Testis (tissue), 3 donors: ENCODE results near the gene ELAPOR1. TPM values are rescaled to one million over a fixed set of nuclear protein-coding genes. Genes with fewer than 3 reads are reported as not detected.

ENCODE experiments used
- DNase-seq: peaks from one replicate; pipeline ENCODE4 v3.0.0-alpha.2; 2019
- H3K27ac ChIP-seq, 2 donors: fragments of 200-600 bp; sonication (generic); one replicate each; pipeline ENCODE4 v1.5.1; 2019
- H3K27me3 ChIP-seq: fragments of 200-600 bp; sonication (generic); one replicate; pipeline ENCODE4 v1.5.1; 2019
- H3K36me3 ChIP-seq: fragments of 200-600 bp; sonication (generic); one replicate; pipeline ENCODE4 v1.5.1; 2017; ENCODE audit warnings: low read depth; ENCODE audit errors: missing control alignments
- H3K4me1 ChIP-seq: fragments of 200-600 bp; sonication (generic); one replicate; pipeline ENCODE4 v1.5.1; 2019
- H3K4me3 ChIP-seq, 2 donors: fragments of 200-600 bp; sonication (generic); one replicate each; pipeline ENCODE4 v1.5.1; 2017 to 2019
- H3K9me3 ChIP-seq: fragments of 200-600 bp; sonication (generic); one replicate; pipeline ENCODE4 v1.5.1; 2017
- CTCF ChIP-seq, 3 experiments: fragments of 450-650 bp in 2 of 3; fragments of 200-600 bp in 1 of 3; sonication (generic) in 1 of 3; IDR thresholded peaks; one replicate each; pipeline ENCODE4 v1.5.1; 2016 to 2019; ENCODE audit warnings: antibody characterized with exemption in 3 of 3, mild to moderate bottlenecking in 2 of 3, moderate library complexity in 1 of 3
- POLR2A ChIP-seq: fragments of 450-650 bp; IDR thresholded peaks from one replicate; pipeline ENCODE4 v1.6.1; 2017; ENCODE audit warnings: antibody characterized with exemption, mild to moderate bottlenecking, moderate library complexity
- WGBS, 2 donors: methylation state at CpG; one replicate each; pipeline ENCODE4 v1.1.5; 2018; 5-methylcytosine and 5-hydroxymethylcytosine counted together
- intact Hi-C: fragments of 100-400 bp; cut with DNase I; formaldehyde crosslinking; loops from one replicate; pipeline ENCODE4 v1.15.1; 2023; ENCODE audit warnings: low total_unique reads
- polyA plus RNA-seq: library from polyadenylated mRNA; stranded (reverse); fragments of 350-450 nt; fragmentation: Illumina TruSeq; extraction: RNeasy Lipid Tissue Mini Kit (QIAGEN cat#74804); gene quantifications from one replicate; pipeline ENCODE4 v1.2.3, GENCODE V29; 2014; ENCODE audit warnings: low read depth, low replicate concordance; ENCODE audit not compliant: insufficient read depth
- total RNA-seq, 2 donors: library from RNA; depleted of rRNA; stranded (reverse); fragments of >200 nt; gene quantifications; one replicate each; pipeline ENCODE4 v1.2.3, GENCODE V29; 2016

ELAPOR1 gene
- total and polyA plus RNA-seq, 3 donors from 2014 or later, result 31.2 to 82.3 (median 47.8) TPM

GRCh38 chr1:109148987-109149561, 35.2 kb downstream of the ELAPOR1 start:
- Histone ChIP-seq H3K4me3 (no peak overlapping the region), H3K4me1 (peaks cover 12% of the 10 kb centered on the region), H3K9me3 (no peaks in the 10 kb centered on the region), H3K27me3 (no peaks in the 10 kb centered on the region), H3K27ac (no peak overlapping the region), H3K36me3 (no peaks in the 10 kb centered on the region)
- intact Hi-C loops, result no loop called here
- DNase-seq, result no peak
- TF ChIP-seq CTCF (IDR thresholded peaks at IDR 0.05) (no peak), POLR2A (no peak)
- 75 to 82% methylated on average over 10 of the region's 10 CpGs for WGBS, 2 donors

- DNase-seq, result no peak
- H3K4me1 ChIP-seq, result peaks cover 12% of the 10 kb centered on the region
- H3K36me3 ChIP-seq, result no peaks in the 10 kb centered on the region
- TF ChIP-seq POLR2A, result no peak
- no peak for TF ChIP-seq CTCF (IDR thresholded peaks at IDR 0.05)
- no peaks in the 10 kb centered on the region for H3K9me3 ChIP-seq
- H3K27ac ChIP-seq, result no peak overlapping the region
- H3K4me3 ChIP-seq, result no peak overlapping the region
- no peaks in the 10 kb centered on the region for H3K27me3 ChIP-seq
- WGBS, 2 donors, result 78 to 80% methylated on average over 17 of the region's 17 CpGs
- intact Hi-C loops, result no loop called here
These were observed 36.1 kb downstream of the ELAPOR1 start for GRCh38 chr1:109149874-109150601.

GRCh38 chr1:109151146-109151990, 37.5 kb downstream of the ELAPOR1 start:
- H3K27me3 ChIP-seq, result no peaks in the 10 kb centered on the region
- DNase-seq, result peak; percentile 51
- intact Hi-C loops, result no loop called here
- WGBS, 2 donors, result 75 to 83% methylated on average over 5 of the region's 5 CpGs
- H3K4me1 ChIP-seq, result peaks cover 12% of the 10 kb centered on the region
- TF ChIP-seq POLR2A (no peak), CTCF (IDR thresholded peaks at IDR 0.05) (no peak)
- no peaks in the 10 kb centered on the region for H3K9me3 ChIP-seq
- H3K36me3 ChIP-seq, result no peaks in the 10 kb centered on the region
- no peak overlapping the region for H3K27ac ChIP-seq
- no peak overlapping the region for H3K4me3 ChIP-seq

- Histone ChIP-seq H3K36me3 (no peaks in the 10 kb centered on the region), H3K4me3 (no peak overlapping the region), H3K27ac (no peak overlapping the region), H3K4me1 (peaks cover 12% of the 10 kb centered on the region), H3K9me3 (no peaks in the 10 kb centered on the region), H3K27me3 (no peaks in the 10 kb centered on the region)
- TF ChIP-seq CTCF (IDR thresholded peaks at IDR 0.05) (no peak), POLR2A (no peak)
- no peak for DNase-seq
- intact Hi-C loops, result no loop called here
These were observed 38.3 kb downstream of the ELAPOR1 start for GRCh38 chr1:109152196-109152595.
